ENCODE measurements around the gene PRKAR2B. TPM values are rescaled to one million over a fixed set of nuclear protein-coding genes. Genes with fewer than 3 reads are reported as not detected.
A peak's percentile ranks its signal among the peaks of the same experiment; 100 is the strongest.

The PRKAR2B gene
- total and polyA plus RNA-seq, 11 donors: 7.0 to 50.6 (median 18.5) TPM

DNA sequence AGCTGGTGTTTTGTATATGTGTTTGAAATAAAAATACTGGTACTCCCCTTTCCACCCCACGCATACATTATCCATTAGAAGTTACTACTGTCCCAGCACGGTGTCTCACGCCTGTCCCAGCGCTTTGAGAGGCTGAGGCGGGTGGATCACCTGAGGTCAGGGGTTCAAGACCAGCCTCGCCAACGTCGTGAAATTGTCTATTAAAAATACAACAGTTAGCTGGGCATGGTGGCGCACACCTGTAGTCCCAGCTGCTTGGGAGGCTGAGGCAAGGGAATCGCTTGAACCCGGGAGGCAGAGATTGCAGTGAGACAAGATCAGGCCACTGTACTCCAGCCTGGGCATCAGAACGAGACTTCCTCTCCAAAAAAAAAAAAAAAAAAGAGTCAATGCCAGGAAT lies 127.0 kb downstream of the PRKAR2B start:
- ATAC-seq (no peak), DNase-seq (no peak)
- intact Hi-C loops (cut with DNase I): no loop called here
- 86 to 93% (median 89%) methylated on average over 12 of the region's 12 CpGs for WGBS, 4 donors
- peaks cover 0 to 5% (median 0%) of the 10 kb centered on the region in 9 donors for H3K36me3 ChIP-seq
- TF ChIP-seq POLR2A (IDR thresholded peaks at IDR 0.05): no peak
- TF ChIP-seq, protein P1, sequence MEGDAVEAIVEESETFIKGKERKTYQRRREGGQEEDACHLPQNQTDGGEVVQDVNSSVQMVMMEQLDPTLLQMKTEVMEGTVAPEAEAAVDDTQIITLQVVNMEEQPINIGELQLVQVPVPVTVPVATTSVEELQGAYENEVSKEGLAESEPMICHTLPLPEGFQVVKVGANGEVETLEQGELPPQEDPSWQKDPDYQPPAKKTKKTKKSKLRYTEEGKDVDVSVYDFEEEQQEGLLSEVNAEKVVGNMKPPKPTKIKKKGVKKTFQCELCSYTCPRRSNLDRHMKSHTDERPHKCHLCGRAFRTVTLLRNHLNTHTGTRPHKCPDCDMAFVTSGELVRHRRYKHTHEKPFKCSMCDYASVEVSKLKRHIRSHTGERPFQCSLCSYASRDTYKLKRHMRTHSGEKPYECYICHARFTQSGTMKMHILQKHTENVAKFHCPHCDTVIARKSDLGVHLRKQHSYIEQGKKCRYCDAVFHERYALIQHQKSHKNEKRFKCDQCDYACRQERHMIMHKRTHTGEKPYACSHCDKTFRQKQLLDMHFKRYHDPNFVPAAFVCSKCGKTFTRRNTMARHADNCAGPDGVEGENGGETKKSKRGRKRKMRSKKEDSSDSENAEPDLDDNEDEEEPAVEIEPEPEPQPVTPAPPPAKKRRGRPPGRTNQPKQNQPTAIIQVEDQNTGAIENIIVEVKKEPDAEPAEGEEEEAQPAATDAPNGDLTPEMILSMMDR (IDR thresholded peaks at IDR 0.05): no peak
- no peaks in the 10 kb centered on the region for H3K27me3 ChIP-seq
- H3K4me1 ChIP-seq: peaks cover 10 to 63% (median 50%) of the 10 kb centered on the region in 12 donors
- no peaks in the 10 kb centered on the region for H3K9me3 ChIP-seq
- H3K4me3 ChIP-seq: peak overlapping the region in 1 of 12 donors; percentile 9
- peak overlapping the region in 2 of 12 donors; percentile 15 to 58 for H3K27ac ChIP-seq

DNA sequence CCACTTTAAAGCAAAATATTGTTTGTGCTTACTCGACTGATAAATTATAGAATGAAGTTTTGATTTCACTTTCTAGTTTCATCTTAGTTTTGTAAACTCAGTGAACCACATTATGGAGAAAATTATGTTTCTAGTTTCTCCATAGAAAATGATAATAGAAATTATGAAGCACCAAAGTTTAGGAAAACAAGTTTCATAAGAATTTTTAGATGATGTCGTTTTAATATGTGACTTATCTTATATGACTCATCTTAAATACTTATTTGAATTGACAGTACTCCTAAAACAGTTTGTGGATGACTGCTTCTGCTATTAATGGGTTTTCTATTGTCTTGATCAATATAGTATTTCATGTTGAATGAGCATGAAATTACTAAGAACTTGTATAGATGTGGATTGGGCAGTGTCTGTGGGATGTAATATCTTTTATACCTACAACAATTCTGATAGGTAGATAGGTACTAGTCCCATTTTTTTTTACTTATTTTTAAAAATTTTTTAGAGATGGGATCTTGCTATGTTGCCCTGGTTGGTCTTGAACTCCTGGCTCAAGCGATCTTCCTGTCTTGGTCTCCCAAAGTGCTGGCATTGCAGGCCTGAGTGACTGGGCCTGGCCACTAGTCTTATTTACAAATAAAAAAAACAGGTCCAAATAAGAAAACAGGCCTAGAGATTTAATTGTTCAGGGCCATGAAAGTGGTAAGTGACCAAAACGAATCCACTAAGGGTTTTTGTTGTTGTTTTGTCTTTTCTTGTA lies 127.9 kb downstream of the PRKAR2B start:
- 73 to 81% (median 79%) methylated on average over 4 of the region's 4 CpGs for WGBS, 4 donors
- Histone ChIP-seq H3K27ac (peak overlapping the region in 2 of 12 donors; percentile 8 to 58), H3K9me3 (no peaks in the 10 kb centered on the region), H3K4me3 (peak overlapping the region in 1 of 12 donors; percentile 9), H3K27me3 (no peaks in the 10 kb centered on the region), H3K4me1 (peaks cover 14 to 71% (median 59%) of the 10 kb centered on the region in 12 donors), H3K36me3 (peaks cover 0 to 5% (median 0%) of the 10 kb centered on the region in 9 donors)
- ATAC-seq (no peak), DNase-seq (no peak)
- intact Hi-C loops (cut with DNase I): no loop called here
- TF ChIP-seq, protein P1 (IDR thresholded peaks at IDR 0.05): no peak
- no peak for TF ChIP-seq POLR2A (IDR thresholded peaks at IDR 0.05)

DNA sequence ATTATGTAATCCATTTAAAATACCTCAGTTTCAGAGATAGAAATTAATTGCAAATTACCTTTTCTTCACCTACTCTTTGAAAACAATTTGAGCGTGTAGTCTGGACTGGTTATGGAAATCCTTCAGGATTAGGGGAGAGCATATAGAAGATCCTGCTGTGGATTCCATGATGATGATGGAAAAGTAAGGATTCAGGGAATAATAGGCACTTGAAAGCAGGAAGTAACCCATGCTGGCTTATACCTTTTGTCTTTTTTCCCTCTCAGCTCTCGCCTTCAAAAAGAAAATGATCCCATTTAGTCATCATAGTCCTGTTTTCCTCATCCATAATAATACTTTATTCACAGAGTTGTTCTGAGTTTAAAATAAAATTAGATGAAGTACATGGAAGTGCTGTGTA lies 128.7 kb downstream of the PRKAR2B start:
- H3K4me1 ChIP-seq: peaks cover 15 to 78% (median 62%) of the 10 kb centered on the region in 12 donors
- H3K27me3 ChIP-seq: no peaks in the 10 kb centered on the region
- peaks cover 0 to 7% (median 0%) of the 10 kb centered on the region in 9 donors for H3K36me3 ChIP-seq
- intact Hi-C loops (cut with DNase I): no loop called here
- TF ChIP-seq POLR2A (IDR thresholded peaks at IDR 0.05): no peak
- TF ChIP-seq, protein P1 (IDR thresholded peaks at IDR 0.05): no peak
- ATAC-seq: no peak
- H3K27ac ChIP-seq: no peak overlapping the region
- no peaks in the 10 kb centered on the region for H3K9me3 ChIP-seq
- 68 to 84% (median 74%) methylated on average over 2 of the region's 2 CpGs for WGBS, 4 donors
- no peak overlapping the region for H3K4me3 ChIP-seq
- no peak for DNase-seq

DNA sequence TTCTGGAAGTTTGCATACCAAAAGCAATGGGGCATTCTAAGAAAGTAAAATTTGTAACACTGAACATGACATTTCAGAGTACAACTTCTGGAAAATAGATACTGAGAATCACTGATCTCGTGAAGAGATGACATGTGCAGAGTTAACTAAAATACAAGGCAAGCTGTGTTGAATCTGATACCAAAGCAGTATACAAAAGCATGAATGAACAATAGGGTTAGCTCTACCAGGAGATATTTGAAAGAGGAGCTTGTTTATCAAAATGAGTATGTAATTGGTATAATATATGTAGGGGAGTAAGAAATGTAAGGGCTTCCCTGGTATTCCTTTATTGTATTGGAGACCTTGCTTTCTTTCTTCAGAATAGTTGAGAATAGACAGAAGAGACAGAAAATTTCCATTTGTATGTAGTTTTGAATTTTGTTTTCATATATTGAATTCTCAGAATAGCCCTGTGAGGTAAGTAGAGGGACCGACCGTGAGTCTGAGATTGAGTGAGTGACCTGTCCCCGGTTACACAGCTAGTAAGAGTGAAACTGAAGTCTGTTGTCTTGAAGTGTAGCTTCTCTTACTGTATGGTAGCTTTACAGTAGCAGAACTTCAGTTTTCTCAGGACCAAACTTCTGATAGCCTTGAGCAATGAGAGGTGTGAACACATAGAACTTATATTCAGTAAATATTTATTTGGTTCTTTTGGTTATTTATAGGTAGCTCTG lies 129.3 kb downstream of the PRKAR2B start:
- Histone ChIP-seq H3K4me1 (peaks cover 15 to 82% (median 62%) of the 10 kb centered on the region in 12 donors), H3K27me3 (no peaks in the 10 kb centered on the region), H3K4me3 (peak overlapping the region in 1 of 12 donors; percentile 4), H3K27ac (peak overlapping the region in 1 of 12 donors; percentile 50), H3K9me3 (no peaks in the 10 kb centered on the region), H3K36me3 (peaks cover 0 to 9% (median 0%) of the 10 kb centered on the region in 9 donors)
- intact Hi-C loops (cut with DNase I): no loop called here
- TF ChIP-seq, protein P1 (IDR thresholded peaks at IDR 0.05): no peak
- ATAC-seq: no peak
- 33 to 43% (median 35%) methylated on average over 4 of the region's 4 CpGs for WGBS, 4 donors
- no peak for DNase-seq

All from heart left ventricle (tissue), 16 donors.